A549 (cell line): ENCODE results near the gene GABRA5. TPM values are rescaled to one million over a fixed set of nuclear protein-coding genes. Genes with fewer than 3 reads are reported as not detected.

ENCODE experiments used
- ATAC-seq, 2 experiments: fragments of 200-7000 bp in 1 of 2; fragments of >200 bp in 1 of 2; cut with Nextera tagmentation in 1 of 2; cut with Tn5 transposase in 1 of 2; 3 replicates each; pipeline versions ENCODE4 v1.8.0 to v1.9.1; 2018 to 2020; ENCODE audit warnings: mild to moderate bottlenecking in 1 of 2, moderate library complexity in 1 of 2
- CTCF ChIA-PET: fragments of 300-600 bp; sonication (Branson Sonifier 250); formaldehyde crosslinking; extraction: SDS; loops from one replicate; lab custom pipeline; 2021; ENCODE audit warnings: antibody characterized with exemption, inconsistent platforms; lab: Yijun Ruan, JAX
- POLR2A ChIA-PET: fragments of 350-600 bp; formaldehyde crosslinking; extraction: SDS; loops from one replicate; lab custom pipeline; 2021; ENCODE audit warnings: antibody characterized with exemption, inconsistent platforms; lab: Yijun Ruan, JAX
- DNase-seq, 2 experiments: peaks; one replicate each; pipeline versions ENCODE4 v3.0.0 to v3.0.0-alpha.2; 2011 to 2016; ENCODE audit warnings: low read depth in 1 of 2, low spot score in 1 of 2
- FAIRE-seq: peaks from 2 replicates; lab custom pipeline; 2011; peaks lifted over from hg19 to GRCh38; lab: Jason Lieb, UNC
- H3K27ac ChIP-seq, 2 experiments: fragments of >200 bp; sonication (Bioruptor Twin); formaldehyde crosslinking; 3 replicates each; pipeline ENCODE4 v1.5.1; 2016 to 2017
- H3K4me1 ChIP-seq: fragments of >200 bp; sonication (Bioruptor Twin); formaldehyde crosslinking; 3 replicates; pipeline ENCODE4 v1.6.1; 2016
- H3K4me2 ChIP-seq: fragments of >200 bp; sonication (Bioruptor Twin); formaldehyde crosslinking; 3 replicates; pipeline ENCODE4 v1.6.1; 2016
- H3K4me3 ChIP-seq: fragments of >200 bp; sonication (Bioruptor Twin); formaldehyde crosslinking; 3 replicates; pipeline ENCODE4 v1.5.1; 2016
- H3K9me3 ChIP-seq: fragments of >200 bp; sonication (Bioruptor Twin); formaldehyde crosslinking; 3 replicates; pipeline ENCODE4 v1.6.1; 2016
- BCL3 ChIP-seq: fragments of >200 bp; sonication (Bioruptor Twin); formaldehyde crosslinking; IDR thresholded peaks from 3 replicates; pipeline ENCODE4 v1.6.1; 2016
- BHLHE40 ChIP-seq: IDR thresholded peaks from 2 replicates; pipeline ENCODE4 v1.6.1; 2012; ENCODE audit warnings: low read depth, low read length, inconsistent platforms
- CEBPB ChIP-seq, 2 experiments: fragments of >200 bp in 1 of 2; sonication (Bioruptor Twin) in 1 of 2; formaldehyde crosslinking in 1 of 2; IDR thresholded peaks; 2 replicates each; pipeline ENCODE4 v1.6.1; 2012 to 2016
- CHD2 ChIP-seq: fragments of 150-350 bp; IDR thresholded peaks from 2 replicates; pipeline ENCODE4 v1.6.1; 2014; ENCODE audit warnings: low read length; ENCODE audit not compliant: partially characterized antibody
- EHMT2 ChIP-seq: fragments of 200-600 bp; sonication (generic); IDR thresholded peaks from 2 replicates; pipeline ENCODE4 v1.6.1; 2016; ENCODE audit warnings: antibody characterized with exemption, low read depth, mild to moderate bottlenecking, moderate library complexity
- ELK1 ChIP-seq: fragments of 150-350 bp; IDR thresholded peaks from 2 replicates; pipeline ENCODE4 v1.6.1; 2014; ENCODE audit warnings: low read depth, mild to moderate bottlenecking, low read length
- EP300 ChIP-seq, 2 experiments: fragments of >200 bp; sonication (Bioruptor Twin); formaldehyde crosslinking; IDR thresholded peaks; 2 replicates in 1 of 2; 3 replicates in 1 of 2; pipeline ENCODE4 v1.6.1; 2016 to 2017
- ESRRA ChIP-seq: fragments of 150-350 bp; IDR thresholded peaks from 2 replicates; pipeline ENCODE4 v1.6.1; 2014; ENCODE audit warnings: mild to moderate bottlenecking, low read length, borderline replicate concordance
- FOSB ChIP-seq: fragments of 250-450 bp; sonication (Bioruptor Pico); IDR thresholded peaks from 2 replicates; pipeline ENCODE4 v1.5.0; 2020; ENCODE audit warnings: mild to moderate bottlenecking, moderate library complexity
- FOXS1 ChIP-seq: fragments of 250-450 bp; sonication (Bioruptor Pico); IDR thresholded peaks from 2 replicates; pipeline ENCODE4 v1.5.0; 2020; ENCODE audit warnings: mild to moderate bottlenecking, moderate library complexity
- HOXB13 ChIP-seq: fragments of 250-450 bp; sonication (Bioruptor Pico); IDR thresholded peaks from 2 replicates; pipeline ENCODE4 v1.5.0; 2020; ENCODE audit warnings: low read depth, mild to moderate bottlenecking, moderate library complexity
- JUN ChIP-seq, 2 experiments: fragments of >200 bp; sonication (Bioruptor Twin); formaldehyde crosslinking; IDR thresholded peaks; 2 replicates in 1 of 2; 3 replicates in 1 of 2; pipeline ENCODE4 v1.6.1; 2016 to 2017
- JUNB ChIP-seq: fragments of >200 bp; sonication (Bioruptor Twin); formaldehyde crosslinking; IDR thresholded peaks from 2 replicates; pipeline ENCODE4 v1.6.1; 2016
- KDM1A ChIP-seq: fragments of 200-600 bp; sonication (generic); IDR thresholded peaks from 2 replicates; pipeline ENCODE4 v1.6.1; 2016; ENCODE audit warnings: low read depth, mild to moderate bottlenecking
- KDM5A ChIP-seq: fragments of 200-600 bp; sonication (generic); IDR thresholded peaks from 2 replicates; pipeline ENCODE4 v1.6.1; 2016; ENCODE audit warnings: antibody characterized with exemption, mild to moderate bottlenecking
- MAX ChIP-seq: IDR thresholded peaks from 2 replicates; pipeline ENCODE4 v1.6.1; 2012
- MAZ ChIP-seq: fragments of 150-350 bp; IDR thresholded peaks from 2 replicates; pipeline ENCODE4 v1.6.1; 2014; ENCODE audit warnings: antibody characterized with exemption, low read depth, low read length, borderline replicate concordance
- MYC ChIP-seq: IDR thresholded peaks from 2 replicates; pipeline ENCODE4 v1.6.1; 2012; ENCODE audit warnings: mild to moderate bottlenecking, inconsistent platforms, low read length, improper control_type of control experiment, borderline replicate concordance
- NFE2L2 ChIP-seq: fragments of 150-350 bp; conservative IDR thresholded peaks from 2 replicates; pipeline ENCODE4 v1.6.1; 2014; ENCODE audit warnings: low read length
- NPAS2 ChIP-seq: fragments of 250-450 bp; sonication (Bioruptor Pico); IDR thresholded peaks from 2 replicates; pipeline ENCODE4 v1.8.0; 2022; ENCODE audit warnings: mild to moderate bottlenecking, moderate library complexity, borderline replicate concordance
- NR3C1 ChIP-seq: fragments of >200 bp; sonication (Bioruptor Twin); formaldehyde crosslinking; IDR thresholded peaks from 3 replicates; pipeline ENCODE4 v1.6.1; 2017
- PHF8 ChIP-seq: fragments of 200-600 bp; sonication (generic); IDR thresholded peaks from 2 replicates; pipeline ENCODE4 v1.6.1; 2016; ENCODE audit warnings: low read depth, mild to moderate bottlenecking, antibody characterized with exemption, moderate library complexity, borderline replicate concordance
- POLR2A ChIP-seq: IDR thresholded peaks from 2 replicates; pipeline ENCODE4 v1.6.1; 2012; ENCODE audit warnings: mild to moderate bottlenecking, low read length
- POLR2AphosphoS2 ChIP-seq: conservative IDR thresholded peaks from 2 replicates; pipeline ENCODE4 v1.6.1; 2012; ENCODE audit warnings: low read length, improper control_type of control experiment, inconsistent platforms
- RARB ChIP-seq: fragments of 250-450 bp; sonication (Bioruptor Pico); IDR thresholded peaks from 2 replicates; pipeline ENCODE4 v1.8.0; 2021; ENCODE audit warnings: mild to moderate bottlenecking, moderate library complexity
- RNF2 ChIP-seq: fragments of 200-600 bp; sonication (generic); IDR thresholded peaks from 2 replicates; pipeline ENCODE4 v1.6.1; 2016; ENCODE audit warnings: low read depth, mild to moderate bottlenecking, antibody characterized with exemption, moderate library complexity, borderline replicate concordance
- TP53 ChIP-seq: fragments of 250-450 bp; sonication (Bioruptor Pico); IDR thresholded peaks from 2 replicates; pipeline ENCODE4 v1.5.0; 2021; ENCODE audit warnings: mild to moderate bottlenecking, moderate library complexity
- ZFP36 ChIP-seq: fragments of 450-650 bp; IDR thresholded peaks from 2 replicates; pipeline ENCODE4 v1.6.1; 2014; ENCODE audit warnings: borderline replicate concordance; ENCODE audit not compliant: partially characterized antibody
- ZNF302 ChIP-seq: fragments of 250-450 bp; sonication (Bioruptor Pico); IDR thresholded peaks from 2 replicates; pipeline ENCODE4 v1.9.0; 2021; ENCODE audit warnings: inconsistent platforms, mild to moderate bottlenecking, moderate library complexity
- WGBS: methylation state at CpG from one replicate; pipeline ENCODE4 v1.1.6; 2017; ENCODE audit errors: missing lambda C conversion rate; 5-methylcytosine and 5-hydroxymethylcytosine counted together
- polyA plus RNA-seq, 4 experiments: library from polyadenylated mRNA; depleted of rRNA in 3 of 4; stranded (reverse); fragments of >200 nt; fragmentation: RNase III in 1 of 4; extraction: RNeasy Plus Mini Kit Qiagen cat#74134 plus additional on column Dnase treatment in 1 of 4; gene quantifications; 2 replicates in 3 of 4; 3 replicates in 1 of 4; pipeline ENCODE4 v1.2.3, GENCODE V29; 2011 to 2017

Gene GABRA5
- polyA plus RNA-seq, 2 of the 4 experiments (the other 2 are of a cell fraction), result 89.1 to 91.7 TPM

- TF ChIP-seq BHLHE40 (no peak), ELK1 (no peak), JUNB (no peak), NFE2L2 (no peak)
Measured at GRCh38 chr15:26875476-26875850, 8.6 kb downstream of the GABRA5 start (continued).

GRCh38 chr15:26877831-26878230 lies 11.0 kb downstream of the GABRA5 start:
- no peak overlapping the region for H3K4me2 ChIP-seq
- TF ChIP-seq MAX (no peak), RARB (CRISPR knock-in tag) (no peak), NPAS2 (CRISPR knock-in tag) (no peak), HOXB13 (CRISPR knock-in tag) (no peak), FOXS1 (CRISPR knock-in tag) (no peak), KDM1A (no peak), MAZ (no peak), POLR2AphosphoS2 (no peak), ZNF302 (CRISPR knock-in tag) (no peak), EHMT2 (no peak), POLR2A (no peak), CEBPB (IDR thresholded peaks at IDR 0.05) (no peak), BCL3 (no peak), CHD2 (no peak), ZFP36 (no peak), FOSB (no peak), KDM5A (no peak)
- H3K27ac ChIP-seq, result no peak overlapping the region
- H3K4me1 ChIP-seq, result no peaks in the 10 kb centered on the region
- ATAC-seq (no peak; a peak in 1 of 6 replicates), FAIRE-seq (no peak), DNase-seq (no peak)
- ChIA-PET POLR2A (no interaction called here), CTCF (interaction anchor here (0.8 to 4.2 kb wide), 3 partner anchors 11 to 13 kb away, joined by 4 to 30 read pairs (median 6); partner anchors contain the start of gene GABRA5)
- H3K4me3 ChIP-seq, result no peak overlapping the region
- no peaks in the 10 kb centered on the region for H3K9me3 ChIP-seq
- 72% methylated on average over 10 of the region's 10 CpGs for WGBS

- 51% methylated on average over 2 of the region's 2 CpGs for WGBS
- no peak for ATAC-seq
- no peak overlapping the region for H3K4me2 ChIP-seq
- no peak for DNase-seq
- H3K9me3 ChIP-seq, result no peaks in the 10 kb centered on the region
- H3K4me1 ChIP-seq, result no peaks in the 10 kb centered on the region
- TF ChIP-seq MYC (no peak), BCL3 (no peak), PHF8 (no peak), NFE2L2 (no peak), EHMT2 (no peak), ESRRA (no peak), ZFP36 (no peak), NR3C1 (no peak), CHD2 (no peak), TP53 (CRISPR knock-in tag) (no peak), KDM1A (no peak), MAZ (no peak), BHLHE40 (no peak), JUN (IDR thresholded peaks at IDR 0.05) (no peak), EP300 (IDR thresholded peaks at IDR 0.05) (no peak), RNF2 (no peak), ZNF302 (CRISPR knock-in tag) (no peak)
- POLR2A ChIA-PET, result interaction anchor here (1.0 kb wide), 1 partner anchor 9 kb away, joined by 3 read pairs; no protein-coding TSS in a partner anchor
- H3K4me3 ChIP-seq, result no peak overlapping the region
- no peak for FAIRE-seq
- CTCF ChIA-PET, result interaction anchor here (1.2 to 4.2 kb wide), 4 partner anchors 8 to 479 kb away, joined by 6 to 30 read pairs (median 6); no protein-coding TSS in a partner anchor
- no peak overlapping the region for H3K27ac ChIP-seq
Measured at GRCh38 chr15:26879706-26880105, 12.8 kb downstream of the GABRA5 start.
